Nephron (organoid): Measurements from ENCODE around the gene AMFR.

Experiments used
- H3K27ac Mint-ChIP-seq, 3 experiments: 2 replicates each; pipeline ENCODE4 v1.8.0; 2020; ENCODE audit warnings: mixed read lengths in 3 of 3, mild to moderate bottlenecking in 2 of 3, moderate library complexity in 1 of 3
- H3K27me3 Mint-ChIP-seq: 2 replicates; pipeline ENCODE4 v1.8.0; 2021; ENCODE audit warnings: low read depth, mild to moderate bottlenecking, moderate library complexity, mixed read lengths
- H3K36me3 Mint-ChIP-seq: 2 replicates; pipeline ENCODE4 v1.8.0; 2020; ENCODE audit warnings: low read depth, mixed read lengths
- H3K4me1 Mint-ChIP-seq: 2 replicates; pipeline ENCODE4 v1.8.0; 2020; ENCODE audit warnings: mixed read lengths
- H3K4me3 Mint-ChIP-seq, 3 experiments: 2 replicates each; pipeline ENCODE4 v1.8.0; 2020; ENCODE audit warnings: mild to moderate bottlenecking in 3 of 3, mixed read lengths in 3 of 3, moderate library complexity in 2 of 3
- H3K9me3 Mint-ChIP-seq: 2 replicates; pipeline ENCODE4 v1.8.0; 2020; ENCODE audit warnings: mixed read lengths
- CTCF ChIP-seq, 3 experiments: fragments of 200-600 bp; sonication (generic); IDR thresholded peaks; one replicate each; pipeline ENCODE4 v1.5.0; 2021; ENCODE audit warnings: antibody characterized with exemption in 3 of 3; ENCODE audit not compliant: unreplicated experiment in 3 of 3

The AMFR gene

GRCh38 chr16:56320056-56320455 lies 105.3 kb downstream of the AMFR start:
- peaks cover 20% of the 10 kb centered on the region for H3K27me3 Mint-ChIP-seq
- H3K27ac Mint-ChIP-seq: no peak overlapping the region
- H3K9me3 Mint-ChIP-seq: no peaks in the 10 kb centered on the region
- TF ChIP-seq CTCF (IDR thresholded peaks at IDR 0.05; ENCODE audit: unreplicated experiment in 3 of 3): no peak
- no peak overlapping the region for H3K4me3 Mint-ChIP-seq
- H3K36me3 Mint-ChIP-seq: no peaks in the 10 kb centered on the region
- H3K4me1 Mint-ChIP-seq: no peaks in the 10 kb centered on the region

GRCh38 chr16:56319376-56319775 lies 106.0 kb downstream of the AMFR start:
- no peaks in the 10 kb centered on the region for H3K9me3 Mint-ChIP-seq
- H3K27ac Mint-ChIP-seq: no peak overlapping the region
- H3K27me3 Mint-ChIP-seq: peaks cover 20% of the 10 kb centered on the region
- H3K36me3 Mint-ChIP-seq: no peaks in the 10 kb centered on the region
- no peaks in the 10 kb centered on the region for H3K4me1 Mint-ChIP-seq
- H3K4me3 Mint-ChIP-seq: no peak overlapping the region
- TF ChIP-seq CTCF (IDR thresholded peaks at IDR 0.05; ENCODE audit: unreplicated experiment in 3 of 3): no peak

GRCh38 chr16:56318827-56319140 lies 106.6 kb downstream of the AMFR start:
- H3K4me3 Mint-ChIP-seq: no peak overlapping the region
- no peaks in the 10 kb centered on the region for H3K9me3 Mint-ChIP-seq
- H3K27me3 Mint-ChIP-seq: peaks cover 20% of the 10 kb centered on the region
- TF ChIP-seq CTCF (IDR thresholded peaks at IDR 0.05; ENCODE audit: unreplicated experiment in 3 of 3): no peak
- no peak overlapping the region for H3K27ac Mint-ChIP-seq
- H3K36me3 Mint-ChIP-seq: no peaks in the 10 kb centered on the region
- H3K4me1 Mint-ChIP-seq: no peaks in the 10 kb centered on the region

- Mint-ChIP-seq H3K4me3 (peak overlapping the region; percentile 16 to 63 (median 56)), H3K27ac (no peak overlapping the region), H3K36me3 (no peaks in the 10 kb centered on the region), H3K27me3 (peaks cover 20% of the 10 kb centered on the region), H3K4me1 (no peaks in the 10 kb centered on the region), H3K9me3 (no peaks in the 10 kb centered on the region)
- TF ChIP-seq CTCF (IDR thresholded peaks at IDR 0.05; ENCODE audit: unreplicated experiment in 3 of 3): peak; percentile 95 to 97 (median 96)
These were observed 107.1 kb downstream of the AMFR start for GRCh38 chr16:56317998-56318826.

- H3K4me3 Mint-ChIP-seq: no peak overlapping the region
- peaks cover 20% of the 10 kb centered on the region for H3K27me3 Mint-ChIP-seq
- no peak overlapping the region for H3K27ac Mint-ChIP-seq
- H3K9me3 Mint-ChIP-seq: no peaks in the 10 kb centered on the region
- no peaks in the 10 kb centered on the region for H3K36me3 Mint-ChIP-seq
- TF ChIP-seq CTCF (IDR thresholded peaks at IDR 0.05; ENCODE audit: unreplicated experiment in 3 of 3): no peak
- no peaks in the 10 kb centered on the region for H3K4me1 Mint-ChIP-seq
These were observed 108.8 kb downstream of the AMFR start for GRCh38 chr16:56316545-56316944.

- Mint-ChIP-seq H3K36me3 (no peaks in the 10 kb centered on the region), H3K4me1 (no peaks in the 10 kb centered on the region), H3K27me3 (peaks cover 20% of the 10 kb centered on the region), H3K27ac (no peak overlapping the region), H3K4me3 (no peak overlapping the region), H3K9me3 (no peaks in the 10 kb centered on the region)
- TF ChIP-seq CTCF (IDR thresholded peaks at IDR 0.05; ENCODE audit: unreplicated experiment in 3 of 3): no peak
These were observed 109.4 kb downstream of the AMFR start for GRCh38 chr16:56315955-56316354.
